DMS53 treated with DMSO at 0.1 percent for 48 hours (cell line): Measurements from ENCODE around the gene PAXX.

ENCODE experiments used
- DNase-seq: peaks from one replicate; lab custom pipeline; 2025; ENCODE audit not compliant: unreplicated experiment; lab: John Stamatoyannopoulos, UW

The PAXX gene

DNA sequence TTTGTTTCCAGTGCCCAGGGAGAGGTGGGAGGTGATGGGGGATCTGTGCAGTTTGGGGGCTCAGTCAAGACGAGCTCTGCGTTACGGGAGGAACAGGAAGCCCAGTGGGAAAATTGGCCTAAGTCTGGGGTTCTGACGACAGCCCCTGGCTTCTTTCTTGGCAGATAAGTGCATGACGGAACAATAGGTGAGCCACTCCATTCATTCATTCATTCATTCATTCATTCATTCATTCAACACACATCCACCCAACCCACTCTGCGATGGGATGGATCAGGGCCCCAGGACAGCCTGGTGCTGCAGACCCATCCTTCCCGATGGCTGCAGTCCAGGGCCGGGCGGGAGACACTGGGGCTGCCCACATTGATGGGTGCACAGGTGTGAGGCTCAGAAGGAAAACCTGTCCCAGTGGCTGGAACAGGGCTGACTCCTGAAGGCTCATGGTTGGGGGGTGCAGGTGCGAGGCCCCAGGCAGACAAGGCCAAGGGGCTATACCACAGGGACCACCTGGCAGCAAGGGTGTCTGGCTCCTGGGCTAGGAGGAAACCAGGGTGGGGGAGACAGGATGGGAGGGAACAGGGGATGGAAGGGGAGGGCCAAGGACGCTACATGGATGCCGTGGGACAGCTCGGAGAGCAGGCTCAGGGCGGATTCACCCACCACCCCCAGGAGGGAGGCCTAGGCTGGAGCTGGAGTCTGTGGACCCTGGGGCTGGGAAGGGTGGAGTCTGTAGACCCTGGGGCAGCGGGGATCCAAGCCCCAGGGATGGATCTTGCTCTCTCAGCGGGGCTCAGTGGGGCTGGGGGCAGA, 11.3 kb upstream of the PAXX start:
- DNase-seq: no peak

DNA sequence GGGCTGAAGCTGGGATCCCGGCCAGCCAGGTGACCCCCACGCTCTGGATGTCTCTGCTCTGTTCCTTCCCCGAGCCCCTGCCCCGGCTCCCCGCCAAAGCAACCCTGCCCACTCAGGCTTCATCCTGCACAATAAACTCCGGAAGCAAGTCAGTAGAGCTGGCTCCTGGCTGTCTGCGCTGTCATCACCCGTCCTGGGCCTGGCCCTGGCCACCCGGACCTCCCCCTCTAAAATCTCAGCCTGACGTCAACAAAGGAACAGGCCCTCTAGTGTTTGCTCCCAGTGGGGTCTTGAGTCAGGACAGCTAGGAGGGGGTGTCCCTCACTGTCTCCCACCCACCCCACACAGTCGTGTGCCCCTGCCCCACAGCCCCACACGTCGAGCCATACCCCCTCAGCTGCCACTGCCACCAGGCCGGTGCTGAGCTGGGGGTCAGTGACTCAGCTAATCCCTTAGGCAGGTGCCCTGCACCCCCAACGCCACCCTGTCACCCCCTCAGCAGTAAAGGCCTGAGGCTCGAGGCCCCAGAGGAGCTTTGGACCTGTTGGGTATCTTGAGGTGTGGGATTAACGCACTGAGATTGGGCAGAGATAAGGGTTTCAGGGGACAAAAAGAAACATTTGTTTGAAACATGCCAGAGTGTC, 10.5 kb upstream of the PAXX start:
- DNase-seq: no peak

DNA sequence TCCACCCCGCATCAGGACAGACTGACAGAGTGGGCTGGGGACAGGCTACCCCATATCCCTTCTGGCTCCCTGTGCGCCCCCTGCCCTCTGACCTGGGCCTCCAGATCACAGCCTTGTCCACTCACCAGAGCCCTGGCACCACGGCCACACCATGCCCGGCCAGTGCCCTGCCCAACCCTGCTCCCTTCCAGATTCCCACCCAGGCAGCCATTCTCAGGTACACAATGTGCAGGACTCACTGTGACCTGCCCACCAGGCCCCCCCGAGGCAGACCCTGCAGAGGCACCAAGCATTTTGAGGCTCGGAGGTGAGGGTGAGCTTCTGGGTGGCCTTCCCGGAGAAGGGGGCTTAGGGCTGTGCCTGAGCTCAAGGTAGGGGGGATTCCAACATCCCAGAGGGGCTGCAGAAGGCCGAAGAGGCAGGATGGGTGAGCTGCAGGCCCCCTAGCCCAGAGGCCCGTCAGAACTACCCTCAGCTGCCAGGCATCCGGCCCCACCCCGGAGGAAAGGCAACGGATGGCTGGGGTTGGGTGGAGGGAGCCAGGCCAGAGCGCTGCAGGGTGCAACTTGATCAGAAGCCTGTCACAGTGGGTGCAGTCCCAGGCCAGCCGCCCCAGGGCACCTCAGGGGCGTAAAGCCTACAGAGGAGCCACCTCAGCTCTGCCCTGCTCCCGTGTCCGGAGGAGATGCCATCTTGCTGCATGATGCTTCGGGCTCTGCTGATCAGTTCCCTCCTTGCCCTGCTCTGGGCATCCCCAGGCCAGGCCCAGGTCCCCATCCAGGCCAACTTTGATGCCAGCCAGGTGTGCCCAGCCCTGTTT, 9.8 kb upstream of the PAXX start, which contains the start of gene LCNL1:
Gene LCNL1 (plus strand): TSS at position 762 of the 820 bp plus-strand sequence. CDS start 594 bp downstream, outside the sequence.
- no peak for DNase-seq

DNA sequence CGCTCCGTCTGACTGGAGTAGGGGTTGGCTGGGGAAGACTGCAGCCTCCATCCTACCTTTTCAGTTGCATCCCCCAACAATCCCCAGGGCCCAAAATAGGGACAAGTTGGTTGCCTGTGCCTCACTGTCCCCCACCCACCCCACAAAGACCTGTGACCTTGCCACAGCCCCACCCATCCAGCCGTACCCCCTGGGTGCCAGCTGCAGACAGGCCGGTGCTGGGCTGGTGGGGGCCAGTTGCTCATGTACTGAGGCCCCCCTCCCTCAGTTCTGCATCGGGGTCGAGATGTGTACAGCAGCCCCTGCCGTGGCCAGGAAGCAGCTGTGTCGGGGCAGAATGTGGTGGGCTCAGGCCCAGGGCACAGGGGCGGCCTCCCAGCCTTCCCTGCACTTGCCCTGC, 9.1 kb upstream of the PAXX start:
- DNase-seq: no peak

DNA sequence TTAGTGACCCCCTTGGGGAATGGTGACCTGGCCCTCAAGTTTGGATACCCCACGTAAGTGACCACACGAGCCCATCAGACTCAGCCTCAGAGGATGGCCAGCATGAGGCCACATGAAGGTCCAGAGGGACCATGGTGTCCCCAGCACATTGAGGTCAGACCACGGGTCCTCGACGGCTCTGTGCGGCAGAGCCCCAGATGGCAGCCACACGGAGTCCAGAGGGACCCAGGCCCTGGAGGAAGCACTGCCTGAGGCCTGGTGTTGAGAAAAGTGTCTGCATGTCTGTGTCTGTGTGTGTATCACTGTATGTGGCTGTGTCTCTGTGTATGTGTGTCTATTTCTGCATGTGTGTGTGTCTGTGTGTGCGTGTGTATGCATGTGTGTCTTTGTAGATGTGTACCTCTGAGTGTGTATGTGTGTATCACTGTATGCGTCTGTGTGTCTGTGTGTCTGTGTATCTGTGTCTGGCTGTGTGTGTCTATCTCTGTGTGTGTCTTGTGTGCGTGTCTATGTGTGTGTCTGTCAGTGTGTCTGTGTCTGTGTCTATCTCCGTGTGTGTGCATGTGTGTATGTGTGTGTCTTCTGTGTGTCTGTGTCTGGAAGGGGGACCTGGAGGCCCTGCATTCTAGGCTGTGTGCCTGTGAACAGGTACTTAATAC, 8.4 kb upstream of the PAXX start:
- DNase-seq: no peak

DNA sequence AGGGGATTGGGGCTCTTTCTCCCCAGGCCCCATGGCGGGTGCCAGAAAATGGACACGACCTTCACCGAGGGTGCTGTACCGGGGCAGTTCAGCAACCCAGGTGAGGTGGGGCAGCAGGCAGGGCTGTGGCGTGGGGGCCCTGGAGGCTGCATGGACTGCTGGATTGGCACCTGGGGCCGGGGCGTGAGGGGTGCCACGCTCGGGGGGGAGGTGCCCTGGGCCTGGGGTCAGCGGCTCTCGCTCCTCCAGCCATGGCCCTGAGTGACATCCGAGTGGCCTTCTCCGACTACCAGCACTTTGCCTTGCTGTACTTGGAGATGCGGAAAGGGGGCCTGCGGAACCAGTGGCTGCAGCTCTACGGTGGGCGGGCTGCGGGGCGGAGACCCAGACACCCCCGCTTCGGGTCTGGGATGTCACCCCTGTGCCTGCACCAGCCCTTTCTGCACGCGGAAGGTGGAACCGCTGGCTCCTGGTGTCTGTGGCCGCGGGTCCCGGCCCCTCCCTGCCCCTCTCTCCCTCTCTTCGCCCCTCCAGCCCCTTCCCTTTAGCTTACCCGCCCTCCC, 7.7 kb upstream of the PAXX start:
- DNase-seq: no peak

DNA sequence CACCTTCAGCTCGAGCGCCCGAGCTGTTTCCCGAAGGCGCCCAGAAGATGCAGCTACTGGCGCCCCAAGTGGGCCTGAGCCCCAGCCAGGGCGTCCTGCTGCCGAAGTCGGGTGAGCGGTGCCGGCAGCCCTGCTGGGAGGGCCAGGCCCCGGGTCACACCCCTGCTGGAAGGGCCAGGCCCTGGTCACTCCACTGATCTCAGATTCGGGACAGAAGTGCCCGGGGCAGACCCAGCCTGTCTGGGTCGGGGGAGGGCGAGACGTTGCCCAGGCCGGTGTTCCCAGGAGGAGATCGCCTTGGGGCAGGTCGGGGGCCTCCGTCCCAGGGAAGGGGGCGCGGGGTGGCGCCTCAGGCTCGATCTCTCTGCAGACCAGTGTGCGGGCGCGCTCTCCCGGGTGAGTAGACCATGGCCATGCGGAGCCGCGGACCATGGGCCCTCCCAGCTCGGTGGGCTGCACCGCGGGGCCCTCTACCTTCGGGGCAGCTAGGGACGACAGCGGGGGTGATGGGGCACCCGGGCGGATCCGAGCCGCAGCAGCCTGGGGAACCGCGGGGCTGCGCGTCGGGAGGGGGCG, 7.1 kb upstream of the PAXX start:
- DNase-seq: no peak

DNA sequence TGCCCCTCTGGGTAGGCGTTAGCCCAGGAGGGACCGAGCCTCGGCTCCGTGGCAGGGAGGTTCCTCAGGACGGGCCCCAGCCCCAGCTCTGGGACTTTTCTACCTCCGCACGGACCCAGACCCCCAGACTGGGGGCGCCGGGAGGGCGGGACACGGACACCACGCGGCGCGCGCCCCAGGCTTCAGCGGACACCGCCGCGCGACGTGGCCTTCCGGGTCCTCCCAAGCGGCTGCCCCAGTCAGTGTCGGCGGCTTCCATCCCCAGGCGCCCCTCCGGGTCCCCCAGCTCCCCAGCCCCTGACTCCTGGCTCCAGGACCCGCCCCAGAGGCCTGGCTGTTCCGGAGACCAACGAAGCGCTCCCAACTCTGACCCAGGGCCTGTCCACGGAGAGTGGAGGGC, 6.4 kb upstream of the PAXX start:
- no peak for DNase-seq

DNA sequence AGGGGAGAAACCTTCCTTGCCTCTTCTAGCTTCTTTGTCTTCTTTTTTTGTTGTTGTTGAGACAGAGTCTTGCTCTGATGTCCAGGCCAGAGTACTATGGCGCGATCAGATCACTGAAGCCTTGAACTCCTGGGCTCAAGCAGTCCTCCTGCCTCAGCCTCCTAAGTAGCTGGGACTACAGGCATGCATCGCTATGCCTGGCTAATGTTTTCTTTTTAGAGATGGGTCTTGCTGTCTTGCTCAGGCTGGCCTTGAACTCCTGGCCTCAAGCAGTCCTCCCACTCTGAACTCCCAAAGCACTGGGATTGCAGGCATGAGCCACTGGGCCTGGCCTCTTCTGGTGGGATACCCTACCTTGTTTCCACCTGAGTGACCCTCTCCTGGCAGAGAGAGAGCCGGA, 3.4 kb upstream of the PAXX start:
- no peak for DNase-seq

DNA sequence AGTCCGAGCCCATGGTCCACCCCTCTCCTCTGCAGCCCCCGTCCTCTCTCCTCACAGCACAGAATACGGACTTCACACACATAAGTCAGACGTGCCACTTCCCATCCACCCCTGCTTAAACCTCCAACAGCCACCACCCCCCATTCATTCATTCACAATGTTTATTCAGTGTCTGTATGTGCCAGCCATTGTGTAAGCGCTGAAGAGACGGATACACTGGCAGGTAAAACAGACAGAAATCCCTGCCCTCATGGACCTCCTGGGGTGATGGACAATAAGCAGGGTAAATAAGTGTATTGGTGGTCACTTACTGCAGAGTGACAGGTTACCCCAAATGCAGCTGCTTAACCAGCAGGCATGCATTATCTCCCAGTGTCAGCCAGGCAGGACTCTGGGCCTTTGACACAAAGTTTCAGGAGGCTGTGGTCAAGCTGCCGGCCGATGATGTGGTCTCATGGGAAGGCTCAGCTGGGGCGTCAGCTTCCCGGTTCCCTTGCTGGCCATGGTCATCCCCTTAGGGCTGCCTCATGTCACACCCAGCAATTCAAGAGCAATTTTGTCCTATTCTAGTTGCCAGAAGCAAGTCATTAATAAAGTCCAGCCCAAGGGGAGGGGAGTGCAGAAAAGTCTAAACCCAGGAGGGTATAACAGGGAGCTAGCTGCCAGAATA, 1.8 kb upstream of the PAXX start:
- DNase-seq: no peak

DNA sequence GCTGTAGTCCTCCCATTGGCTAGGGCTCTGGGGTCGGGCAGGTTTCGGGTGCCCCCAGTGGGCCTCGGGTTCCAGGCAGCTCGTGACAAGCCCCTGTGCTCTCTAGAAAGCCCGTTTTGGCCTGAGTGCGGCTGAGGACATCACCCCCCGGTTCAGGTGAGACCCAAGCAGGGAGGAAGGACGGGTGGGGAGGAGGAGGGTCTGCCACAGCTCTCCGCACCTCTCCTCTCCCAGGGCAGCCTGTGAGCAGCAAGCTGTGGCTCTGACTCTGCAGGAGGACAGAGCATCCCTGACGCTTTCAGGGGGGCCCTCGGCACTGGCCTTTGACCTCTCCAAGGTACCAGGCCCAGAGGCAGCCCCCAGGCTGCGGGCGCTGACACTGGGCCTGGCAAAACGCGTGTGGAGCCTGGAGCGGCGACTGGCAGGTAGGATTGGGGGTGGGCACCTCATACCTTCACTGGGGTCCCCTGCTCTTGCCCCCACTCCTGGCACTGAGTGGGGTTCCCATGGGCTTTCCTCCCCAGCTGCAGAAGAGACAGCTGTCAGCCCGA, 672 bp downstream of the PAXX start:
- DNase-seq: no peak

DNA sequence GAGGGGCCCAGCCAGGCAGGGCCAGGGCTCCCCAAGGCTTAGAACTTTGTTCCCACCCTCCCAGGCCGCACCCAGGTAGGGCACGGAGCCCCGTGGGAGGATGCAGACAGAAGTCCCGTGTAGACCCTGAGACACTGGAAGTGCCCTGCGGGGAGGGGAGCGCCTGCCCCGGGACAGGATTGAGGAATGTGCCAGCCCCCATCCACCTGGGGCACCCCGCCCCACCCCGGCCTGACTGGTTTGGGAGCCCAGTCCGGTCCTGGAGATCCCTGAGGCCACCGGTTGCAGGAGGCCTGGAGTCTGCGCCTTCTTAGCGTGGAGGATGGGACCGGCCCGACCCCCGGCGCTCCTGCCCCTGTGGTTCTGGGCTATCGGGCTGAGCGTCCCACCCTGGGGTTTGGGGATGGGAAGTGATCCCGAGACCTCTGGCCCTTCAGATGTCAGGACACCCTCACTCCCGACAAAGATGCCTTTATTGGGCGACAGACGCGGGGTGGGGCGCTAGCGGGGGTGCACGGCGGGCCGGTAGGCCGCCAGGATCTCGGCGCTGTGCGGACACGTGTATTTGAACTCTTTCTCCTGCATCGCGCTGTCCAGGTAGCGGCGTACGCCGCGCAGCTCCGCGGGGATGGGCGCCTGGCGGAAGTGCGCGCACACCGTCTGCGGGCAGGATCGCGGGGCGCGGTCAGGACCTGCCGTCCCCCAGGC, 2.1 kb downstream of the PAXX start:
- no peak for DNase-seq

DNA sequence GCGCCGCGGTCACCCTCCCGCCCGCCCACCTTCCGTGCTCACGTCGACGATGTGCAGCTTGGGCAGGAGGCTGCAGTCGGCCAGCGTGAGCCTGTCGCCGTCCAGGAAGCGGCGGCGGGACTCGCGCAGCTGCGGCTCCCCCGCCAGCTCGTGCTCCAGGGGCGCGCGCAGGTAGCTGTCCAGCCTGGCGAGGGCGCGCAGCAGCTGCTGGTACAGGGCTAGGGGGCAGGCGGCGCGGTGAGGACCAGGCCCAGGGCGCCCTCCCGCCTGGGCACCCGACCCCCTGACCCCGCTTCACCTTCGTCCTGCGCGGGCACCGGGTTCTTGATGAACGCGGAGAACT, 2.6 kb downstream of the PAXX start:
- peak; percentile 41 for DNase-seq

DNA sequence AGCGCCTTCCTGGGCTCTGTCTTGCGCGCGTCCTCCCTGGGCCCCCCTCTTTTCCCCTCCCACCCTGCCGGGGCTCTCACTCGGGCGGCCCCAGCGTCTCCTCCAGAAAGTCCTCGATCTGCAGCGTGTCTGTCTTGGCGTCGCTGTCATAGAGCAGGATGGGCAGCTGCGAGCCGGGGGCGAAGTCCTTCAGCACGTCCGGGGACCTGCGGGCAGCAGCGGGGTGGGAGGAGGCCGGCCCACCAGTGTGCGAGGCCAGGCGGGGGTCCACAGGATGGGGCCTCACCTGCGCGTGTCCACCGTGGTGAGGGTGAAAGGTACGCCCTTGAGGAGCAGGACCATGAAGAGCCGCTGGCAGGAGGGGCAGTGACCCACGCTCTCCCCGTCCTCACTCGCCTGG, 3.1 kb downstream of the PAXX start:
- peak; percentile 43 for DNase-seq

DNA sequence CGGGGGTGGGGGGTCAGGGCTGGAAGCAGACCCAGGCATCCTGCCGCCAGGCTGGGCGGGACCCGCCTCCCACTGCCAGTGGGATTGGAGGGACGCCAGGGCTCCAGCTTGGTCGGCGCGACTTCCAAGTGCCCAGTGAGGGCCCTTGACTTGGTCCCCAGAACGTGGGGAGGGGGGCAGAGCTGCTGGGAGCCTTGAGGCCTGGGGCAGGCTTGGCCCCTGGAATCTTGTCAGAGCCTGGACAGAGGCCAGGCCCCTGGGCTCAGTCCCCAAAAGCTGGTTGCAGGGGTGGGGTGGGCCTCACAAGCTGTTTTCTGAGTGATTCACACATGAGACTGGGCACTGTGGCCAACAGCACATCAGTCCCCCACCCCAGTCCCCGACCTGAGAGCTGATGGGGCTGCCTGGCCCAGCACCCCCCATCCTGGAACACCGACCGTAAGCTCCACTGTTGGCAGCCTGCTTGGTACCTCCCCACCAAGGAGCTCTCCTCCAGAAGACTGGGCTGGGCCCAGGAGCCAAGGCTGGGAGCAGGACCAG, 3.6 kb downstream of the PAXX start:
- DNase-seq: no peak

DNA sequence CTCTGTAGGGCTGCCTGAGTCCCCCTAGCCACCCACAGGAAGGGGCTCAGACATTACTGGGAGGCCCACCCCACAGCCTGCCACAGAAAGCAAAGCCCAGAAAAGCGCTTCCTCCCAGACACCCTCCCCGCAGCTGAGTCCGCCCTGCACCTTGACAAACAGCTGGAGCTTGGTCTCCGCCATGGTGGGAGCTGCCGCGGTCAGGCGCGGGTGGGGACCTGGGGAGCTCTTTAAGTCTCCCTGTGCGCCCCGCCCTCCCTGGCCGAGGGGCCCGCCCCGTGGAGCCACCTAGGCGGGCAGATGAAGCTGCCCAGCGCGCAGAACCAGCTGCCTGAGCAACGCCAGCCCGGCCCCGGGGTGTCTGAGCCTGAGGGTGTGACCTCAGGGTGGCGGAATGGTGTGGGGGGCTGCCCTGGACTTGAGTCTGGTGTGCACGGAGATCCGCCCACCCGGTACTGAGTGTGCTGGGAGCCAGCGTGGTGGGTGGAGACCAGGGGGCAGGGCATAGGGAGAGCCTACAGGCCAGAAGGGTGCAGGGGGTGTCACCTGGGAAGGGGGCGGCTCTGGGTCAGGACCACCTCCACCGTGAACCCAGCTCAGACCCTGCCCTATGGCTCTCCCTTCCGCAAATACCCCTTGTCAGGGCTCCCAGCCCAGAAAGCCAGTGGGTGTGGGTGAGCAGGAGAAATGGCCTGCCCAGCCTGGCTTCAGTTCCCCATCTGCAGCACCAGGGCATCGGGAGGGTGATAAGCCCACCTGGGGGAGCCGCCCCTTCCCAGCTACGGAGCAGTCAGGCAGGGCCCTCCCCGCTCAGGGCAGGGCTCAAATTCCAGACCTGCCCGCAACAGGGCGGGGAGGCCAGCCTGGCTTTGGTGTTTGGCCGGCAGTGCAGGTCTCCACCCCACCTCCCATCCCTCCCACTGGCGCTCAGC, 4.4 kb downstream of the PAXX start, which contains the start of gene CLIC3:
Gene CLIC3 (minus strand): TSS at position 208 of the 932 bp plus-strand sequence. CDS start 25 bp downstream, at position 183.
- no peak for DNase-seq

DNA sequence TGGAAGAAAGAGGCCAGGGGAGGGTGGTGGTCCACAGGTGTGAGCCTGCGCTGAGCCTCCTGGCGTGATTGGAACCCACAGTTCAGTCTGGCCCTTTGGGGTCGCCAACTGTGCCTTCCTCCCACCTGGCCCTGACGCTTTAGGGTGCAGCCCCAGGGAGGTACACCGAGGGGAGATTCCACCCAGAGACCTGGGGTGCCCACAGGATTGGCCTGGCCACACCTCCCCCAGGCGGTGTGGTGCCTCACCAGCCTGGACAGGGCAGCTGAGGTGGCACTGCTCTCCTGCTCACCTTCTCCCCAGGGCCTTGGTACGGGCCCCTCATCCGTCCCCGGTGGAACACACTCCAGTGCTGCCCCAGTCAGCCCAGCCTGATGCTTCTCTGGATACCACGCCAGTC, 5.1 kb downstream of the PAXX start:
- DNase-seq: no peak

DNA sequence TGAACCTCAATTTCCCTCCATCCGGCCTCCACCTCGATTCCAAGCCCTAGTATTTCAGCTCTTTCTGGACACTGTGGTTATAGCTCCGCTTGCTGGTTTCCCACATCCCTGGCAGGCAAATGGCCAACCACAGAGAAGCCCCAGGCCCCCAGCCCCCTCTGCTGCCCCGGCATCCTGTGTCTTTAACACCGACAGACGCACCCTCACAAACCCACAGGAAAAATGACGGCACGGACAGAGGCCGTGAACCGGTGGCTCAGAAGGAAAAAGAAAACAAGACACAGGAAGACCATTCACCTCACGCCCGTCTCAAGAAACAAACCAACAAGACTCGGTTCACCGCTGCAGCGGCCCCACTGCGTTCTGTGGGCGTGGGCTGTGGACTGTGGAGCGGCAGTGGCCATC, 5.6 kb downstream of the PAXX start:
- DNase-seq: no peak
